NCI-H524 treated with DMSO at 0.1 percent for 48 hours (cell line): ENCODE results near the gene RAB3GAP2.
"Not testable (repeated sequence)": the region's sequence is repeated elsewhere in the genome, so short reads cannot be mapped to it uniquely, and the experiment has no call there.

Experiments
- DNase-seq: peaks from one replicate; lab custom pipeline; 2025; lab: John Stamatoyannopoulos, UW

The RAB3GAP2 gene

DNA sequence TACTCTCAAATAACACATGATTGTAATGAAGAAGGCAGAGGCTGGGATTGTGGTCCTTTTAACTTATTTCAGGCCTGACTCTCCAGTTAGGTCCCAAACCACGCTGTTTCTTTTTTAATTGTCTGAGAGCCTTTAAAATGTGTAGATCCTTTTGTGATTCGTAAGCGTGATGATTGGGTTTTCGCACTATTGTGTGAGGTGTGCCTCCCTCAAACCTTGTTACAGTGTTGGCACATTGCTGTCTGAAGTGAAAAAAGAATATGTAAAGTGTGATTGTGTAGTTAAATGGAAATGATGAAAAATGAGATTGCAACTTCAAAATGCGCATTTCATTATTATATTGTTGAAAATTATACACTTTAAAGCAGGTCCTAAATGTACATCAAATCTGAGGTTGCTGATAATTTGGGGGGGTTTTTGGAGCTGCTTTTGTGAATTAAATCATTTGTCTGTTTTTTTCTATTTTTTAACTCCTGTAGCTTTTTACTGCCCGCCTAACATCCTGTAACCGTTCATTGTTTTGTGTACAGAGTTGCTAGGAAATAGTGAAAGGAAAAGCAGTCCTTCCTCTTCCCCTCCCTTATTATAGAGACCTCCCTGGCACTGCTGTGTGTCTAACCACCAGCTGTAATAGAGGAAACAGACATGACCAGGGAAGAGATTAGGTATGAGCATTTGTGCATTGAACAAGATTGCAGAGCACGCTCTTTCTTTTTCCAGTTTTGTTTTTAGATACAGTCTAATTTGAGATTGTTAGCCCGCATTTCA, 135.1 kb downstream of the RAB3GAP2 start:
- no peak for DNase-seq

DNA sequence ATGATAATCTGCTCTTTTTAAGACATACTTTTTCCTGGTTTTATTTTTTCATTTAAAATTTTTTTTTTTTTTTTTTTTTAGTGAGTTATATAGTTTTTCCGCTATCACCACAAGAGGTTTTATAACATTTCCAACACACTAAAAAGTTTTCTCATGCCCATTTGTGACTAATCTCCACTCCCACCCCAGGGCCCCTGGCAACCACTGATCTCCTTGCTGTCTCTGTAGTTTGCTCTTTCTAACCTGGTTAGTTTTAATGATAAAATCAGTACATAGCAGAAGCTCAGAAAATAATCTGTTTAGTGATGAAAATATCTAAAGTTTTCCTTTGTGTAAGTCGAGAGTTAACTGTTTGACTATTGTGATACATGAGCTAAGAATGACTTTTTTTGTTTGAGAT, 136.5 kb downstream of the RAB3GAP2 start:
- no peak for DNase-seq

DNA sequence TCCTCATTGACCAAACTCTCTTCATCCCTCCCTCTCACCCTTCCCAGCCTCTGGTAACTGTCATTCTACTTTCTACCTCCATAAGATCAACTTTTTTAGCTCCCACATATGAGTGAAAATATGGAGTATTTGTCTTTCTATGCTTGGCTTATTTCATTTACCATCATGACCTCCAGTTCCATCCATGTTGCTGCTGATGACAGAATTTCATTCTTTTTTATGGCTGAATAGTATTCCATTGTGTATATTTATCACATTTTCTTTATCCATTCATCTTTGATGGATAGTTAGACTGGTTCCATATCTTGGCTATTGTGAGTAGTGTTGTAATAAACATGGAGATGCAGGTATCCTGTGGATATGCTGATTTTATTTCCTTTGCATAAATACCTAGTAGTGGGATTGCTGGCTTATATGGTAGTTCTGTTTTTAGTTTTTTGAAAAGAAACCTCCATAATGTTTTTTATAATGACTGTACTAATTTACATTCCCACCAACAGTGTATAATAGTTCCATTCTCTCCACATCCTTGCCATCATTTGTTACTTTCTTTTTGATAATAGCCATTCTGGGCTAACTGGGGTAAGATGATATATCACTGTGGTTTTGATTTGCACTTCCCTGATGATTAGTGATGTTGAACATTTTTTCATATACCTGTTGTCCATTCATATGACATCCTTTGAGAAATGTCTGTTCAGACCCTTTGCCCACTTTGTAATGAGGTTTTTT, 142.6 kb downstream of the RAB3GAP2 start:
- no peak for DNase-seq

DNA sequence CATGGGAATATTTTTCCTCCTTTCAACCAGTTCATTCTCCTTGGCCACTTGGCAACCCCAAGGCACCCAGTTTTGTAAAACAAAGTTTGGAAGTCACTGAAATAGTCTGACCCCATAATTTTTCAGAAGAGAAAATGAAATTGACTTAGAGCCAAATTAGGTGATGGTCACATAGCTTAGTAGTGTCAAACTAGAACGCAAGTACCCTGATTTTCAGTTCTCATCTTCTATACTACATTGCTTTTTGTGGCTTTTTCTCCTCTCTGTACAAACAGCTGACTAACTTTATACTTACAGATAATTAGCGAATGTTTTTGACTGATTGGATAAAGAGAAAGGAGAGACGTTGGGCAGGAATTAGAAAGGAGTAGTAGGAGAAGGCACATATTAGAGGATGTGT, 145.2 kb downstream of the RAB3GAP2 start:
- no peak for DNase-seq

DNA sequence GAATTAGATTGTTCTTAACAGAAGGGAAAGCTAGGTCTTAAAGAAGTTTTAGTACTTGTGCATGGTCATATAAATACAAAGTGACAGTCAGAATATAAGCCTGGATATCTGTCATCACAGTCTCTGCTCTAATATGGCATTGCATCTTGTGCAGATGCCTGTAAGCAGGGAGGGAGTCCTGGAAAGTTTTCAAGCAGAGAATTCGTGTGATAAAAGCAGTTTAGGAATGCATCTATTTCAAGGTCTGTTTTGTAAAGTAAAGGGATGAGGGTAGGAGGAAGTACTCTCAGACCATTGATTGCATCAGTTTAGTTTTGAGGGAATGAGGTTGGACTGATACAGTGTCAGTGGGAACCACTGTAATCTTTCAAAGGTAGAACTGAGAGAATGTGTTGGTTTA, 147.7 kb downstream of the RAB3GAP2 start:
- no peak for DNase-seq

DNA sequence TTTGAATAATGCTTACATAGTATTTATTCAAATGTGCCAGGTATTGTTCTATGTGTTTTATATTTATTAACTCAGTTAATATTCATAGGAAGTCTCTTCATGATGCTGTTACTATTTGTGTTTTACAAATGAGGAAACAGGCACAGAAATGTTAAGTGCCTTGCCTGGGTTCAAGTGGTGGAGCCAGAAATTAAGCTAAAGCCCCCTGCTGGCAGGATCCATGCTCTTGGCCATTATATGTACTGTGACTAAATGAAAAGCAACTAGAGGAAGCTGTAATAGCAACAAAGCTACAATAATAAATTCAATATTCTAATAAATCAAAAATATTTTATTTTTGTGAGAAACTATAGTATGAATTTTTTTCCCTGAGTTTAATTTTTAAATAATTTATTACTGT, 148.4 kb downstream of the RAB3GAP2 start:
- DNase-seq = no peak

DNA sequence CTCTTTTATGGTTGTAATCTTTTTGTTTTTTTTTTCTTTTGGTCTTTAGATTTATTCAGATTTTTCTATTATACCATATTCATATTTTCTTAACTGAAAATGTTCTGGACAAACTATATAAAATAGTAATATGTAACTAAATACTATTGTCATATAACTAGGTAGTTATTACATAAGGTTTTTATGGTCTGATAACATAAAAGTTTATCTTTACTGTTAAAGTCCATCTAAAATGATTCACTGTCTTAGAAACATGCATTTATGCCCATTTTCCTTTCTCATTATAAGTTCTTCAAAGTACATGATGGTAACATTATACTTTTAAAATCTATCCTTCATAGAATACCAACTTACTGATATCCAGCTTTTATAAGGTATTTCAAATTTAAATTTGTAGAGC, 149.2 kb downstream of the RAB3GAP2 start:
- no peak for DNase-seq

DNA sequence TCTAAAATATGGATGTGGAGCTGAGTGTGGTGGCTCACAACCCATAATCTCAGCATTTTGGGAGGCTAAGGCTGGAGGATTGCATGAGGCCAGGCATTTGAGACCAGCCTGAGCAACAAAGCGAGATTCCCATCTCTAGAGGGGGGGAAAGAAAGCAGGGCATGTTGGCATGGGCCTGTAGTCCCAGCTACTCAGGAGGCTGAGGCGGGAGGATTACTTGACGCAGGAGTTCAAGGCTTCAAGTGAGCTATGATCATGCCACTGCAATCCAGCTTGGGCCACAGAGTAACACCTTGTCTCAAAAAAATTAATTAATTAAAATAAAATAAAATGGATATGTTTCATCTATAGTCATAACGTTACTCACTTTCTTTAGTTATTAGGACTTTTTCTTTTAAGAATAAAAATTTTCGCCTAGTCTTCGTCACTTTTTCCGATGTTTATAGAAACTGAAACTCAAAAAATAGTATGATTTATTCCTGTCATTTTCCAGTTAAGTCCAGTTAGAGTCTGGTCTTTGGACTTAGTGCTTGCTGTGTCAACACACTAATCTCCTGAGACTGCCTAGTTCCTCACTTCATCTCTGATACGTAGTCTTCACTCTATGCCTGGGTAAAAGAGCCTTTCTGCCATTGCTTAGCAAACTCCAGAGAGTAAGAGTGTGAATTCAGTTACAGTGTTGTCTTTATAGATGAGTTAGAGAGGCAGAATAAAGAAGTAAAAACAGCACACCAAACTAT, 150.3 kb downstream of the RAB3GAP2 start:
- DNase-seq = no peak

DNA sequence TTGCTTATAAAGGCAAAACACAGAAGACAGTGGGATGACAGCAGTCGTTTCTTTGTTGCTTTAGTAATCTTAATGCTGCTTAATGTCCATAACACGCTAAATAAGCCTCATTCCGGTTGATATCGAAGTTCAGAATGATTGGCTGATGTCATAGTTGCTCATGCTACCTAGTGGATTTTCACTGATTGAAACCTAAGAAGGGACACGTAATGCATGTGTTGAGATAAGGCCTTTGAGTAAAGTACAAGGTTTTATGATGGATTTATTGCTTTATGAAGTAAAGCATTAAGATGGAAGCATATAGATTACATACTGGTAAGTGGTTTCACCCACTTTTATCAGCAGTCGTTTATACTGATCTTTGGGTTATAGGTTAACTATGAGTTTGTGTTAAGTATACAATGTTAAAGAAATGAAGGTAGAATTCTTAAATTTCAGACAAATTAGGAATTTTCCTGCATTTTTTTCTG, 153.2 kb downstream of the RAB3GAP2 start:
- no peak for DNase-seq

DNA sequence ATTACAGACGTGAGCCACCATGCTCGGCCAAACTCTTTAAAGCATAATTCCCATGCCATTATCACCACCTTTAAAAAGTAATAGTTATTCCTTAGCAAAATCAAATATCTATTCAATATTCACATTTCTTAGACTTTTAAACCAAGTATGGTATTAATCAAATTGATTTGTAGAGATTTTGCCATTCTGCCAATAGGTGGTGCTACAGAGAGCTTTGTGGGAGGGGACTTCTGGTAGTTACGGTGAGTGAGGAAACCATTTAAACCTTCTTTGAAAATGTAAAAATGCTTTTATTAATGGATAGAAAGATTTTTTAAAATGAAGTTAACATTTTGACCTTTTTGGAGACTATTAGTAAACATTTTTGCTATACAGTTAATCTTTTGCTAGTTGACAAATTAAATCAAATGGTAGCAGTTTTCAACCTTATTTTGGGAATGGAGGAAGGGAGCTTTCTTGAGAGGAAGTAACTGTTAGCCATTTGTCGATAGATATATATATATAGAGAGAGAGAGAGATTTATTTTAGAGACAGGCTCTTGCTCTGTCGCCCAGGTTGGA, 159.0 kb downstream of the RAB3GAP2 start:
- no peak for DNase-seq

DNA sequence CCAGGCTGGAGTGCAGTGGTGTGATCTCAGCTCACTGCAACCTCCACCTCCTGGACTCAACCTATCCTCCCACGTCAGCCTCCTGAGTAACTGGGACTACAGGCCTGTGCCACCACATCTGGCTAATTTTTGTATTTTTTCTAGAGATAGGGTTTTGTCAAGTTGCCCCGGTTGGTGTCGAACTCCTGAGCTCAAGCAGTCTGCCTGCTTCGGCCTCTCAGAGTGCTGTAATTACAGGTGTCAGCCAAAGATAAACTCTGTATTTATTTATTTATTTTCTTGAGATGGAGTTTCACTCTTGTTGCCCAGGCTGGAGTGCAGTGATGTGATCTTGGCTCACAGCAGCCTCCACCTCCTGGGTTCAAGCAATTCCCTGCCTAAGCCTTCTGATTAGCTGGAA, 159.7 kb downstream of the RAB3GAP2 start:
- not testable (repeated sequence) for DNase-seq

DNA sequence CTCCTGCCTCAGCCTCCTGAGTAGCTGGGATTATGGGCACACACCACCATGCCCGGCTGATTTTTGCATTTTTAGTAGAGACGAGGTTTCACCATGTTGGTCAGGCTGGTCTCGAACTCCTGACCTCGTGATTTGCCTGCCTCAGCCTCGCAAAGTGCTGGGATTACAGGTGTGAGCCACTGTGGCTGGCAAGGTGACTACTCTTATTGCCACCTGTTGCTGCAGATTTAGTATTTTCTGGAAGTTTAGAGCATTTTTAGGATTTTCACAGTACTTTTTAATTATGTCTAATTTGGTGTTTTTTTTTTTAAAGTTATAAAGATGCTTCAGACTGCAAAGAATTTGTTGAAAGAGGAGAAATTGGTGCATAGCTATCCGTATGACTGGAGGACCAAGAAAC, 161.8 kb downstream of the RAB3GAP2 start:
- not testable (repeated sequence) for DNase-seq

DNA sequence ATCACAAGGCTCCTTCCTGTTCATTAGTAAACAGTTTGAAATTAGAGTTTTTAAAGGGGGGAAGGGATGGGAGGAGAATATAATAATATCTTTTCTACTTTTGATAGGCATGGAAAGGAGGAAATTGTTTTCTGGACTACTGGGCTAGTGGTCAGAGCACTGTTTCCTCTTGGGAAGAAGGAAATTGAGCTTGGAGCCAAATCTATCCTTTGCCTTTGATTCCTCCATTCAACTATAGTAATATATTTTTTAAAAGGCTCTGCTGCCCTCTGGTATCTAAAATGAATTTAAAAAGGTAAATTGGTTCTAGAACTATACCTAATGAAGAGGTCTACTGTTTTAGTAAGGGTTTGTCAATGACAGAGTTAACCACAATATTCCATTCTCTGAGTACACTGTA, 172.4 kb downstream of the RAB3GAP2 start:
- no peak for DNase-seq
